Epithelial cell of esophagus (primary cell): Measurements from ENCODE around the gene CLK2.
"Not testable (repeated sequence)": the region's sequence is repeated elsewhere in the genome, so short reads cannot be mapped to it uniquely, and the experiment has no call there.

Experiments
- DNase-seq: peaks from one replicate; pipeline ENCODE4 v3.0.0; 2010; ENCODE audit warnings: low read depth
- H3K4me3 ChIP-seq: 2 replicates; pipeline ENCODE4 v1.5.1; 2011; ENCODE audit warnings: mild to moderate bottlenecking, low read length, control low read depth
- TF ChIP-seq, protein P1 (sequence below): IDR thresholded peaks from 2 replicates; pipeline ENCODE4 v1.5.1; 2011; ENCODE audit warnings: low read depth, mild to moderate bottlenecking, low read length, control low read depth, inconsistent platforms; ENCODE audit not compliant: insufficient read depth; ENCODE audit errors: missing control alignments

The CLK2 gene

DNA sequence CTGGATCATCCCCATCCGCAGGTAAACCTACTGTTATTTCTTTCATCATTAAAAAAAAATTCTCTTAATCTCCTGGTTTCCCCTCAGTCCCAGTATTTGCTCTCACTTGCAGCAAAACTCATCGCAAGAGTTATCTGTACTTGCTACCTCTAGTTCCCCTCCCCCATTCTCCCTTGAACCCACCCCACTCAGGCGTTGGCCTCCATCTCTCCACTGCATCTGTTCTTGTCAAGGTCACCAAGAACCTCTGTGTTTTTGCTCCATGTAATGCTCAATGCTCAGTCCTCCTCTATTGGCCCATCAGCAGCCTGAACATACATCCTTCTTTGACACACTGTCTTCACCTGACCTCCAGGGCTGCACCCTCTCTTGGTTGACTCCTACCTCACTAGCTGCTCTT, 23.4 kb upstream of the CLK2 start:
- H3K4me3 ChIP-seq, result no peak overlapping the region
- DNase-seq, result no peak
- TF ChIP-seq, protein P1, sequence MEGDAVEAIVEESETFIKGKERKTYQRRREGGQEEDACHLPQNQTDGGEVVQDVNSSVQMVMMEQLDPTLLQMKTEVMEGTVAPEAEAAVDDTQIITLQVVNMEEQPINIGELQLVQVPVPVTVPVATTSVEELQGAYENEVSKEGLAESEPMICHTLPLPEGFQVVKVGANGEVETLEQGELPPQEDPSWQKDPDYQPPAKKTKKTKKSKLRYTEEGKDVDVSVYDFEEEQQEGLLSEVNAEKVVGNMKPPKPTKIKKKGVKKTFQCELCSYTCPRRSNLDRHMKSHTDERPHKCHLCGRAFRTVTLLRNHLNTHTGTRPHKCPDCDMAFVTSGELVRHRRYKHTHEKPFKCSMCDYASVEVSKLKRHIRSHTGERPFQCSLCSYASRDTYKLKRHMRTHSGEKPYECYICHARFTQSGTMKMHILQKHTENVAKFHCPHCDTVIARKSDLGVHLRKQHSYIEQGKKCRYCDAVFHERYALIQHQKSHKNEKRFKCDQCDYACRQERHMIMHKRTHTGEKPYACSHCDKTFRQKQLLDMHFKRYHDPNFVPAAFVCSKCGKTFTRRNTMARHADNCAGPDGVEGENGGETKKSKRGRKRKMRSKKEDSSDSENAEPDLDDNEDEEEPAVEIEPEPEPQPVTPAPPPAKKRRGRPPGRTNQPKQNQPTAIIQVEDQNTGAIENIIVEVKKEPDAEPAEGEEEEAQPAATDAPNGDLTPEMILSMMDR, result no peak

DNA sequence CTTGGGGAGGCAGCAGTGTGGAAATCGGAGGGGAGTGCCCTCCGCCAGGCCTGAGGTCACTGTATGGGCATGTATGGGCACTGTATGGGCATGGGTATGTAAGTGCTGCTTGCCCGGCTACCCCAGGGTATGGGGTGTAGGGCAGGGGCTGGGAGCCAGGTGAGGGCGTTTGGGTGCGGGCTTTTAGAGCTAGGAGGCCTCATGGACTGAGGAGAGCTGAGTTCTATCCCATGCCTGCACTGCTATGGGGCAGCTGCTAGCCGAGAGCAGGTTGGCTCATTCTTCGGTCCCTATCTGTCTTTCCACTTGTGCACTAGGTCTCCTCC, 22.6 kb upstream of the CLK2 start:
- H3K4me3 ChIP-seq, result no peak overlapping the region

DNA sequence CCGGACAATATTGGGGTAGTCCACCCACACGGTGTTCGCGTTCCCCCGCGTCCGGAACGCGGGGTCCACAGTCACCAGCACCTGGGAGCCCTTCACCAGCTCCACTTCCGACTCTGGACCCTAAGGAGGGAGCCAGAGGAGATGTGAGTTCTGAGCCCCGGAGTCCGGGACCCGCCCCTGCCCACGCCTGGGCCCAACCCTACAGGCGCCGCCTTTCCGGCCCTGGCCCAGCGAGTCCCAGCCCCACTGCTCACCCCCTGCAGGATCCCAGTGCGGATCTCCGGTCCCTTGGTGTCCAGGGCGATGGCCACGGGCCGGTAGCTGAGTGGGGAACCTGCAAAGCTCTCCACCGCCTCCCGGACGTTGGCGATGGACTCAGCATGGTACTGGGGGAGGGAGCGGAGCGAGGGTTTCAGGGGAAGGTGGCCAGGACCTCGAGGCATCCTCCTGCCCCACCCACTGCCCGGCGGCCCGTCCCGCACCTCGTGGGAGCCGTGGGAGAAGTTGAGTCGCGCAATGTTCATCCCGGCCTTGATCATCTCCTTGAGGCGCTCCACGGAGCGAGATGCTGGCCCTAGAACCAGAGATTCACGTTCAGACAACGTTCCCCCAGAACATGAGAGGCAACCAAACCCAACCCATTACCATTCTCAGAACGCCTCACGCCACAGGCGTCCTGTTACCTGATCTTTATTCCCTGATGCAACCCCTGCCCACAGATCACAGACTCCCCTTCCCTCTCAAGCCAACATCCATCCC, 22.1 kb upstream of the CLK2 start:
- TF ChIP-seq, protein P1, result no peak
- no peak for DNase-seq
- H3K4me3 ChIP-seq, result no peak overlapping the region

More for the DNA sequence above, 22.6 kb upstream of the CLK2 start:
- TF ChIP-seq, protein P1, result no peak
- no peak for DNase-seq

DNA sequence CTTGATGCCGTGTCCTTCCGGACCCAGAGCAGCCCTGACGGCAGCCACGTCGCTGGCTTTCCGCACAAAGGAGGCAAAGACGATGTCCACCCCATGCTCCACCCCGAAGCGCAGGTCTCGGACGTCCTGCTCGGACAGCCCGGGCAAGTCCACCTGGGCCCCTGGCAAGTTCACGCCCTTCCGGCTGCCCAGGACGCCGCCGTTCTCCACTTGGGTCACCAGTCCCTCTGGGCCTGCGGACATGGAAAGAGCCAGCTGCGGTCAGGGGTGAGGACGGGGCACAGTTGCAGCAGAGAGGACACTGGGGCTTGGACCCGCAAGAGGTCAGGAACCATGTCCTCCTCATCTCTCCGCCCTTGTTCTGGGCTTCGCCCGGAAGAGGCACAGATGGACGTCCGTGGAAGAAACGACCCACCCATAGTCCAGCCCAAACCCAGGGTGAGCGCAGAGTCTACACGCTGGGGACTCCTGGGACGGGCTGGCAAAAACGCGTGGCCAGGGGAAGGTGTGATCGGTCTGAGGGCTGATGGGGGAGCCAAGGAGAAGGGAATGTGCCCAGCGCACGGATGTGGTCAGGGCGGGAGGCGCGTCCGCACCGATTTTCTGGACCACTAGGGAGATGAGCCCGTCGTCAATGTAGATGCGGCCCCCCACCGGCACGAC, 21.3 kb upstream of the CLK2 start:
- no peak for DNase-seq
- no peak overlapping the region for H3K4me3 ChIP-seq
- TF ChIP-seq, protein P1, result no peak

DNA sequence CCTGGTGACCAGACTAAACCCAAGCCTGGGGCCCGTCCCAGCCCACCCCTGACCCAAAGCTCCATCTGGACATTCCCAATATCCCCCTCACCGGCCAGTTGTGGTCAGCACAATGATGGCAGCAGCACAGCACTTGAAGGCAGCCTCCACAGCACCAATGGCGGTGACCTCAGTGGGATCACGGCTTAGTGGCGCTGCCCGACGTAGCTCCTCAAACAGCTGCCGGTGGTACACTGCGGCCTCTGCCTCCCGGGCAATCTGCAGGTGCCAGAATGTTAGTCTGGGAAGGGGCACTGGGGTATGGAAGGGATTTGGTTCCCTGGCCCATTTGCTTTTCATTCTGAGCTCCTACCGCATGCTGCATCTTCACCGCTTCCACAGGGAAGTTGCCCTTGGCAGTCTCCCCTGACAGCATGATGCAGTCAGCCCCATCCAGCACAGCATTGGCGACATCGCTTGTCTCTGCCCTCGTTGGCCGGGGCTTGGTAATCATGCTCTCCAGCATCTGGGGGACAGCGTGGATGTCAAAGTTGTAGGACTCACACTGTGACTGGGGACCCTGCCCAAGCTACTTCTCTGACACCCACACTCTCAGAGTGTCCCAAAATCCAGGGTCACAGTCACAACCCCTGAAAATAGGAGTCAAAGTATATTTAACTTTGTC, 19.9 kb upstream of the CLK2 start:
- no peak overlapping the region for H3K4me3 ChIP-seq
- DNase-seq, result no peak
- TF ChIP-seq, protein P1, result no peak

DNA sequence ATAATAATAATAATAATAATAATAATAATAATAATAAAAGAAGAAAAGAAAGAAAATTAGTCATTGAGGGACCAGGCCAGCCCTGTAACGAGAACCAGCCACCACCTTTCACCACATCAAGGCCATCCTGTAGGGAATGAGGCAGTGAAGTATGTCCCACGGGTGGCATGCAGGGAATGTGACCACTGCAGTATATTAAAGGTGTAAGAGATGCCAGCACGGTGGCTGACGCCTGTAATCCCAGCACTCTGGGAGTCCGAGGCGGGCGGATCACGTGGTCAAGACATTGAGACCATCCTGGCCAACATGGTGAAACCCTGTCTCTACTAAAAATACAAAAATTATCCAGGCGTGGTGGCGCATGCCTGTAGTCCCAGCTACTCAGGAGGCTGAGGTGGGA, 17.7 kb upstream of the CLK2 start:
- H3K4me3 ChIP-seq, DNase-seq: not testable (repeated sequence)

DNA sequence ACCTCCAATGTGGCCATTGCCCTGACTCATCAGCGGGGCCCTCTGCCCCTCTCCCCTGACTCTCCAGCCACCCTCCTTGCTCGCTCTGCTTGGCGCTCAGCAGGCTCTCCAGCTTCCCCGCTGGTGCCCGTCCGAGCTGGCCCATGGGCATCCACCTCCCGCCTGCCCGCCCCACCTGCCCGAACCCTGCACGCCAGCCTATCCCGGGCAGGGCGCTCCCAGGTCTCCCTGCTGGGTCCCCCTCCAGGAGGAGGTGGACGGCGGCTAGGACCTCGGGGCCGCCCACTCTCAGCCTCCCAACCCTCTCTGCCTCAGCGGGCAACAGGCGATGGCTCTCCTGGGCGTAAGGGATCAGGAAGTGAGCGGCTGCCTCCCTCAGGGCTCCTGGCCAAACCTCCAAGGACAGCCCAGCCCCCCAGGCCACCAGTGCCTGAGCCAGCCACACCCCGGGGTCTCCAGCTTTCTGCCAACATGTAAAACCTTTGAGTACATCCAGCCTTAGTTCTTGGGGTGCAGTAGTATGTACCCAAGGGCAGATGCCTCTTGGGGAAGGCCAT, 14.8 kb upstream of the CLK2 start:
- no peak for DNase-seq
- TF ChIP-seq, protein P1, result no peak

More for the DNA sequence above, 14.8 kb upstream of the CLK2 start:
- no peak overlapping the region for H3K4me3 ChIP-seq
